NCI-H774 (cell line): ENCODE data around the gene THRA.

Source experiments
- DNase-seq: peaks from one replicate; lab custom pipeline; 2025; lab: John Stamatoyannopoulos, UW

The THRA gene

GRCh38 chr17:40062329-40063186, at the start of gene THRA:
Gene THRA, plus strand, starts transcription at chr17:40062965. Its CDS starts 11,524 bp downstream, at chr17:40074489.
- DNase-seq, result peak; percentile 80

GRCh38 chr17:40014375-40014980, 48.3 kb upstream of the THRA start:
- DNase-seq, result no peak

- DNase-seq, result peak; percentile 42
These were observed 47.5 kb upstream of the THRA start, which contains the start of gene CSF3 for GRCh38 chr17:40015005-40015997. Gene CSF3, plus strand, starts transcription at chr17:40015440. Its CDS starts 35 bp downstream, at chr17:40015475.

GRCh38 chr17:40015998-40016985, 46.5 kb upstream of the THRA start:
- no peak for DNase-seq

GRCh38 chr17:40017422-40018080, 45.2 kb upstream of the THRA start:
- no peak for DNase-seq

GRCh38 chr17:40018211-40019121, 44.3 kb upstream of the THRA start:
- no peak for DNase-seq

- DNase-seq, result no peak
These were observed 43.4 kb upstream of the THRA start for GRCh38 chr17:40019140-40019991.

GRCh38 chr17:40020146-40020545, 42.6 kb upstream of the THRA start:
- no peak for DNase-seq

- DNase-seq, result no peak
These were observed 41.3 kb upstream of the THRA start for GRCh38 chr17:40021451-40021971.

- no peak for DNase-seq
These were observed 40.3 kb upstream of the THRA start for GRCh38 chr17:40022497-40022896.

GRCh38 chr17:40022961-40023541, 39.7 kb upstream of the THRA start:
- no peak for DNase-seq

- no peak for DNase-seq
These were observed 39.0 kb upstream of the THRA start for GRCh38 chr17:40023590-40024292.

GRCh38 chr17:40024901-40025300, 37.9 kb upstream of the THRA start:
- DNase-seq, result no peak

GRCh38 chr17:40025559-40025958, 37.2 kb upstream of the THRA start:
- no peak for DNase-seq

GRCh38 chr17:40025991-40026815, 36.6 kb upstream of the THRA start:
- no peak for DNase-seq
